Thyroid gland (tissue), 4 donors: Measurements from ENCODE around the gene OGFOD3.

Experiments
- CTCF ChIP-seq, 6 experiments: fragments of 200-600 bp in 3 of 6; fragments of 450-650 bp in 3 of 6; sonication (generic) in 3 of 6; IDR thresholded peaks; one replicate each; pipeline ENCODE4 v1.5.1; 2016 to 2019; ENCODE audit warnings: antibody characterized with exemption in 6 of 6, mild to moderate bottlenecking in 2 of 6, inconsistent platforms in 1 of 6, moderate library complexity in 1 of 6
- POLR2A ChIP-seq, 2 donors: fragments of 450-650 bp; IDR thresholded peaks; one replicate each; pipeline ENCODE4 v1.6.1; 2017; ENCODE audit warnings: antibody characterized with exemption in 2 of 2, mild to moderate bottlenecking in 2 of 2, moderate library complexity in 1 of 2

- TF ChIP-seq CTCF (IDR thresholded peaks at IDR 0.05) (no peak), POLR2A (IDR thresholded peaks at IDR 0.05) (no peak)
Observed at GRCh38 chr17:82428546-82428945, 10.2 kb upstream of the OGFOD3 start.
